ENCODE measurements around the gene HPN. TPM values are rescaled to one million over a fixed set of nuclear protein-coding genes. Genes with fewer than 3 reads are reported as not detected.

Gene HPN
- total RNA-seq, 1 donor from 2014 or later, result not detected

DNA sequence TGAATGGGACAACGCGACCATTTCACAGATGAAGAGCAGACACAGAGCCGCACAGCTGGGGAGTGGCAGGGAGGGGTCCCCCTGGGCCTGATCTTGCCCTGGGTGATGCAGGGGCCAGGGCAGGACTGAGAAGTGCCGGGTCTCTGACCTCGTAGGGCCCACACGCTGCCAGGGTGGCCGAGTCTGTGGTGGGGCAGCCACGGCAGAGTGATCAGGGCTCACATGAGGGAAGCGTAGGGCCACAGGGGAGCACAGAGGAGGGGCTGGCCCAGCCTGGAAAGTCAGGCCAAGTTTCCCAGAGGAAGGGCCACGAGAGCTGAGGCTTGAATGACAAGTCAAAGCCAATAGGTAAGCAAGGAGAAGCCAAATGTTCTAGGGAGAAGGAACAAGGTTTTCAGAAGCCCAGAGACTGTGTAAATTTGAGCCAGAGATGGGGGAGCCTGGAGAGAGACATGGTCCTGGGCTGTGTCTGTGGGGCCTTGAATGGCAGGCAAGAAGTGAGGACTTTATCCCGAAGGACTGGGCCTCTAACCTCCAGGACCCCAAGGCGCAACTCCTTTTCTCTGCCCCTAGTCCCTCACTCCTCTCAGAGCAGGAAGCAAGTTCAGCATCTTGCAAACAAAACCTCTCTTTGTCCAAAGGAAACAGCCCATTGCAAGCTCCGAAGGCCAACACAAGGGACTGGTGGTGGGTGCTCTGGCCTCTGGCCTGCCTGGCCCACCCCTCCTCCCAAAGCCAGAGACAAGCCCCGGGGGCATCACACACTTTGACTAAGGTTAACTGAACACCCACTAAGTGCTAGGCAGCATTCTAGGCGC, 42.4 kb downstream of the HPN start:
- DNase-seq (ENCODE audit: extremely low spot score, unreplicated experiment), result no peak
- Mint-ChIP-seq H3K27ac (ENCODE audit: unreplicated experiment) (no peak overlapping the region), H3K4me3 (ENCODE audit: unreplicated experiment) (no peak overlapping the region), H3K36me3 (ENCODE audit: unreplicated experiment) (no peaks in the 10 kb centered on the region), H3K9me3 (ENCODE audit: unreplicated experiment) (no peaks in the 10 kb centered on the region), H3K4me1 (ENCODE audit: unreplicated experiment) (peaks cover 2% of the 10 kb centered on the region), H3K27me3 (ENCODE audit: unreplicated experiment) (peaks cover 6% of the 10 kb centered on the region)
- no peak for TF ChIP-seq CTCF (IDR thresholded peaks at IDR 0.05)

DNA sequence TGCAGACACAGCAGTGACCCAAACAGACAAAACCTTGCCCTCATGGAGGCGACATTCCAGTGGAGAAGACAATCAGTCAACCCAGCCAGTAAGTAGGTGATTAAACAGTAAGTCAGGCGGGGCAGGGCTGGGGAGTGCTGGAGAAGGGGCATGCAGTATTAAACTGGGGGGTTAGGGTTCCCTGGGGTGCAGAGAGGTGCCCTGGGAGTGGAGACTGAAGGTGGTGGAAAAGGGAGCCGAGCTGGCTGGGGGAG, 42.9 kb downstream of the HPN start:
- no peaks in the 10 kb centered on the region for H3K36me3 Mint-ChIP-seq (ENCODE audit: unreplicated experiment)
- no peaks in the 10 kb centered on the region for H3K9me3 Mint-ChIP-seq (ENCODE audit: unreplicated experiment)
- H3K27me3 Mint-ChIP-seq (ENCODE audit: unreplicated experiment), result peaks cover under 1% of the 10 kb centered on the region
- peaks cover 2% of the 10 kb centered on the region for H3K4me1 Mint-ChIP-seq (ENCODE audit: unreplicated experiment)
- DNase-seq (ENCODE audit: extremely low spot score, unreplicated experiment), result no peak
- H3K4me3 Mint-ChIP-seq (ENCODE audit: unreplicated experiment), result no peak overlapping the region
- H3K27ac Mint-ChIP-seq (ENCODE audit: unreplicated experiment), result no peak overlapping the region
- no peak for TF ChIP-seq CTCF (IDR thresholded peaks at IDR 0.05)

DNA sequence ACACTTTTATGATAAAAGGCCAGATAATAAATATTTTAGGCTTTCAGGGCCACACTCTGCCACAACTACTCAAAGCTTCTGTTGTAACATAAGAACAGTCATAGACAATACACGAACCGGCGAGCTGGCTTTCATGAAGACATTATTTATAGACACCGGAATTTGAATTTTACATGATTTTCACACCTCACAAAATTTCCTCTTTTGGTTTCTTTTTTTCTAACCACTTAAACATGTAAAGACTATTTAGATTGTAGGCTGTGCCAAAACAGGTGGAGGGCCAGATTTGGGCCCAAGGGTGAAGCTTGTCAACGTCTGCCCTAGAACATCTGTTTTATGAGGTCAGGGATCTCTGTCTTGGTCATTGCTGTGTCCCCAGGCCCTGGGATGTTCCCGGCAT, 44.4 kb downstream of the HPN start:
- no peak overlapping the region for H3K27ac Mint-ChIP-seq (ENCODE audit: unreplicated experiment)
- H3K4me1 Mint-ChIP-seq (ENCODE audit: unreplicated experiment), result peaks cover 4% of the 10 kb centered on the region
- H3K9me3 Mint-ChIP-seq (ENCODE audit: unreplicated experiment), result no peaks in the 10 kb centered on the region
- no peak for TF ChIP-seq CTCF (IDR thresholded peaks at IDR 0.05)
- no peak overlapping the region for H3K4me3 Mint-ChIP-seq (ENCODE audit: unreplicated experiment)
- no peaks in the 10 kb centered on the region for H3K36me3 Mint-ChIP-seq (ENCODE audit: unreplicated experiment)
- no peaks in the 10 kb centered on the region for H3K27me3 Mint-ChIP-seq (ENCODE audit: unreplicated experiment)
- DNase-seq (ENCODE audit: extremely low spot score, unreplicated experiment), result no peak

DNA sequence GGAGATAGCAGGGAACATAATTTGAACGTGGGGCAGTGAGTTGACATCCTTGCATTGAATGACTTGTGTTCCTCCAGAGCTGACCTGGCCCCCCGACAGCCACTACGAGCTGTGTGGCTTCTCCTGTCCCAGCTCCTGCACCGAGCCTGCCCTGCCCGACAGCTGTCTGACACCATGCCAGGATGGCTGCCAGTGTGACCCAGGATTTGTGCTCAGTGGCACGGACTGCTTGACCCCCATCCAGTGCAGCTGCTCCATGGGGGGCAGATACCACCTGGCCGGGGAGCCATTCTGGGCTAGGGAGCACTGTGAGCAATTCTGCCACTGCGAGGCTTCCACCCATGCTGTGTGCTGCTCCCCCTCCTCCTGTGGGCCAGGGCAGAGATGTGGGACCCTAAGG, 44.9 kb downstream of the HPN start:
- H3K27ac Mint-ChIP-seq (ENCODE audit: unreplicated experiment), result no peak overlapping the region
- no peak for DNase-seq (ENCODE audit: extremely low spot score, unreplicated experiment)
- no peaks in the 10 kb centered on the region for H3K9me3 Mint-ChIP-seq (ENCODE audit: unreplicated experiment)
- no peak for TF ChIP-seq CTCF (IDR thresholded peaks at IDR 0.05)
- H3K4me1 Mint-ChIP-seq (ENCODE audit: unreplicated experiment), result peaks cover 4% of the 10 kb centered on the region
- H3K4me3 Mint-ChIP-seq (ENCODE audit: unreplicated experiment), result no peak overlapping the region
- no peaks in the 10 kb centered on the region for H3K36me3 Mint-ChIP-seq (ENCODE audit: unreplicated experiment)
- H3K27me3 Mint-ChIP-seq (ENCODE audit: unreplicated experiment), result no peaks in the 10 kb centered on the region

DNA sequence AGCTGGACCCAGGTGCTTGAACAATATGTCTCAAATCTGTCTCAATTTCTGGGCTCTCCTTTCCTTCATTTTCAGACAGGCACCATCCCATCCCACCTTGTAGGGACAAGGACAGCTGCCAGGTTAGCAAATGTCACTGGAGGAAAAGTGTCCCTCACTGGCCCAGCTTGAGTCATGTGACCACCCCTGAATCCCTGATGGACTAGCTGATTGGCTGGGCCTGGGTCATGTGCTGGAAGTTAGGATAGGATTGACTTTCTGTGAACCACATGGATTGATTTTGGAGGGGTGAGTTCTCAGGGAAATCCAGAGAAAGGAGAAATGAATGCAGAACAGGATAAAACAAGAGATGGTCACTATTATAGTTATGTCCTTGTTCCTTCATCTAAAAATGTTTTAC, 45.9 kb downstream of the HPN start:
- DNase-seq (ENCODE audit: extremely low spot score, unreplicated experiment), result no peak
- Mint-ChIP-seq H3K4me3 (ENCODE audit: unreplicated experiment) (no peak overlapping the region), H3K27ac (ENCODE audit: unreplicated experiment) (no peak overlapping the region), H3K9me3 (ENCODE audit: unreplicated experiment) (no peaks in the 10 kb centered on the region), H3K4me1 (ENCODE audit: unreplicated experiment) (peaks cover 4% of the 10 kb centered on the region), H3K27me3 (ENCODE audit: unreplicated experiment) (no peaks in the 10 kb centered on the region), H3K36me3 (ENCODE audit: unreplicated experiment) (no peaks in the 10 kb centered on the region)
- TF ChIP-seq CTCF (IDR thresholded peaks at IDR 0.05), result no peak

All from osteocyte (in vitro differentiated cells).